ENCODE results near the gene GLIPR1L2. TPM values are rescaled to one million over a fixed set of nuclear protein-coding genes. Genes with fewer than 3 reads are reported as not detected.

The GLIPR1L2 gene
- total RNA-seq, 2 experiments from 2014 or later, result 0.44 to 0.56 TPM

DNA sequence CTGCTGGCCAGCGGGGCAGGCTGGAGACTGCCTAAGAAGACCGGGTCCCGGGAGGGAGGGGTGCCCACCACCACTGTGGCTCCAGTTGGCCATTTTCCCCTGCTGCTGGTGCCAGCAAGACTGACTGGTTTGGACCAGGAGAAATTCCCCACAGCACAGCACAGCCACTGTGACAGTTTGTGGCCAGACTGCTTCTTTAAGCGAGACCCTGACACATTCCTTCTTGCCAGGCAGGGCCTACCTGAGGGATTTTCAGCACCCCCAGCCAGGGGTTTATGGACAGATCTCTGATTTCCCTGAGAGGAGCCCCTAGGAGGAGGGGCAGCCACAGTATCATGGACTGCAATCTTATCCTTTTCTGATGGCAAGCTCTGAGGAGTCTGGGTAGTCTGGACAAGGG is 40.9 kb upstream of the GLIPR1L2 start:
- POLR2A ChIA-PET, result no interaction called here
- Mint-ChIP-seq H3K27me3 (peaks cover 4% of the 10 kb centered on the region), H3K4me1 (ENCODE audit: low read depth) (no peaks in the 10 kb centered on the region), H3K9me3 (peaks cover under 1% of the 10 kb centered on the region), H3K27ac (no peak overlapping the region), H3K36me3 (ENCODE audit: low read depth) (peaks cover 3% of the 10 kb centered on the region), H3K4me3 (no peak overlapping the region)
- ATAC-seq (ENCODE audit: poor library complexity), result no peak
- no peak for DNase-seq
- Histone ChIP-seq H3K4me1 (ENCODE audit: insufficient read depth, low read length) (no peaks in the 10 kb centered on the region), H3K9me3 (ENCODE audit: control insufficient read depth in 1 of 2, insufficient read depth in 1 of 2, low read length in 2 of 2) (no peaks in the 10 kb centered on the region), H3K36me3 (ENCODE audit: insufficient read depth, low read length) (no peaks in the 10 kb centered on the region), H3K27me3 (ENCODE audit: control insufficient read depth in 1 of 2, insufficient read depth in 2 of 2, low read length in 2 of 2) (no peaks in the 10 kb centered on the region), H3K4me3 (ENCODE audit: low read length) (no peak overlapping the region), H3K27ac (ENCODE audit: low read depth in 1 of 2, low read length in 2 of 2) (no peak overlapping the region)
- TF ChIP-seq, protein P1, sequence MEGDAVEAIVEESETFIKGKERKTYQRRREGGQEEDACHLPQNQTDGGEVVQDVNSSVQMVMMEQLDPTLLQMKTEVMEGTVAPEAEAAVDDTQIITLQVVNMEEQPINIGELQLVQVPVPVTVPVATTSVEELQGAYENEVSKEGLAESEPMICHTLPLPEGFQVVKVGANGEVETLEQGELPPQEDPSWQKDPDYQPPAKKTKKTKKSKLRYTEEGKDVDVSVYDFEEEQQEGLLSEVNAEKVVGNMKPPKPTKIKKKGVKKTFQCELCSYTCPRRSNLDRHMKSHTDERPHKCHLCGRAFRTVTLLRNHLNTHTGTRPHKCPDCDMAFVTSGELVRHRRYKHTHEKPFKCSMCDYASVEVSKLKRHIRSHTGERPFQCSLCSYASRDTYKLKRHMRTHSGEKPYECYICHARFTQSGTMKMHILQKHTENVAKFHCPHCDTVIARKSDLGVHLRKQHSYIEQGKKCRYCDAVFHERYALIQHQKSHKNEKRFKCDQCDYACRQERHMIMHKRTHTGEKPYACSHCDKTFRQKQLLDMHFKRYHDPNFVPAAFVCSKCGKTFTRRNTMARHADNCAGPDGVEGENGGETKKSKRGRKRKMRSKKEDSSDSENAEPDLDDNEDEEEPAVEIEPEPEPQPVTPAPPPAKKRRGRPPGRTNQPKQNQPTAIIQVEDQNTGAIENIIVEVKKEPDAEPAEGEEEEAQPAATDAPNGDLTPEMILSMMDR (IDR thresholded peaks at IDR 0.05), result no peak
- intact Hi-C loops (cut with DNase I, micrococcal nuclease), result no loop called here
- CTCF ChIA-PET, result no interaction called here

DNA sequence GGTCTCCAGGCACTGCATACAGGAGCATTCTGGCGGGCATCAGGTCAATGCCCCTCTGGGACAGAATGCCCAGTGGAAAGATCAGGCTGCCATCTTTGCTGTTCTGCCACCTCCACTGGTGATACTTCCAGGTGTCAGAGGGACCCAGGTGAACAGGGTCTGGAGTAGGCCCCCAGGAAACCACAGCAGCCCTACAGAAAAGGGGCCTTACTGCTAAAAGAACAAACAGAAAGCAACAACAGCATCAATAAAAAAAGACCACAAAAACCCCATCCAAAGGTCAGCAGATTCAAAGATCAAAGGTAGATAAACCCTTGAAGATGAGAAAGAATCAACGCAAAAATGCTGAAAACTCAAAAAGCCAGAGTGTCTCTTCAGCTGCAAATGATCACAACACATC is 40.5 kb upstream of the GLIPR1L2 start:
- Mint-ChIP-seq H3K27ac (no peak overlapping the region), H3K9me3 (peaks cover 3% of the 10 kb centered on the region), H3K36me3 (ENCODE audit: low read depth) (peaks cover 3% of the 10 kb centered on the region), H3K27me3 (peaks cover 4% of the 10 kb centered on the region), H3K4me1 (ENCODE audit: low read depth) (no peaks in the 10 kb centered on the region), H3K4me3 (no peak overlapping the region)
- no peaks in the 10 kb centered on the region for H3K36me3 ChIP-seq (ENCODE audit: insufficient read depth, low read length)
- intact Hi-C loops (cut with DNase I, micrococcal nuclease), result no loop called here
- no peak for ATAC-seq (ENCODE audit: poor library complexity)
- DNase-seq, result no peak
- no peak overlapping the region for H3K4me3 ChIP-seq (ENCODE audit: low read length)
- no peak overlapping the region for H3K27ac ChIP-seq (ENCODE audit: low read depth in 1 of 2, low read length in 2 of 2)
- H3K27me3 ChIP-seq (ENCODE audit: control insufficient read depth in 1 of 2, insufficient read depth in 2 of 2, low read length in 2 of 2), result no peaks in the 10 kb centered on the region
- no peaks in the 10 kb centered on the region for H3K9me3 ChIP-seq (ENCODE audit: control insufficient read depth in 1 of 2, insufficient read depth in 1 of 2, low read length in 2 of 2)
- POLR2A ChIA-PET, result no interaction called here
- H3K4me1 ChIP-seq (ENCODE audit: insufficient read depth, low read length), result no peaks in the 10 kb centered on the region
- CTCF ChIA-PET, result interaction anchor here (0.5 kb wide), 1 partner anchor 48 kb away, joined by 3 read pairs; no protein-coding TSS in a partner anchor
- TF ChIP-seq, protein P1 (IDR thresholded peaks at IDR 0.05), result no peak

DNA sequence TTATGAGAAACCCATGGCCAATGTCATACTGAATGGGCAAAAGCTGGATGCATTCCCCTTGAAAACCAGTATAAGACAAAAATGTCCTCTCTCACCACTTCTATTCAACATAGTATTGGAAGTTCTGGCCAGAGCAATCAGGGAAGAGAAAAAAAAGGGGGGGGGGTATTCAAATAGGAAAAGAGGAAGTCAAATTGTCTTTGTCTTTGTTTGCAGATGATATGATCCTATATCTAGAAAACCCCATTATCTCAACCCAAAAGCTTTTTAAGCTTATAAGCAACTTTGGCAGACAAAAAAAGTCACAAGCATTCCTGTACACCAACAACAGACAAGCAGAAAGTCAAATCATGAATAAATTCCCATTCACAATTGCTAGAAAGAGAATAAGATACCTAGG is 36.9 kb upstream of the GLIPR1L2 start:
- no peaks in the 10 kb centered on the region for H3K4me1 ChIP-seq (ENCODE audit: insufficient read depth, low read length)
- H3K27me3 ChIP-seq (ENCODE audit: control insufficient read depth in 1 of 2, insufficient read depth in 2 of 2, low read length in 2 of 2), result no peaks in the 10 kb centered on the region
- no peak overlapping the region for H3K27ac ChIP-seq (ENCODE audit: low read depth in 1 of 2, low read length in 2 of 2)
- peaks cover 3% of the 10 kb centered on the region for H3K36me3 Mint-ChIP-seq (ENCODE audit: low read depth)
- no peaks in the 10 kb centered on the region for H3K9me3 ChIP-seq (ENCODE audit: control insufficient read depth in 1 of 2, insufficient read depth in 1 of 2, low read length in 2 of 2)
- H3K27ac Mint-ChIP-seq, result no peak overlapping the region
- ChIA-PET CTCF (no interaction called here), POLR2A (no interaction called here)
- intact Hi-C loops (cut with DNase I, micrococcal nuclease), result no loop called here
- no peak for DNase-seq
- no peaks in the 10 kb centered on the region for H3K27me3 Mint-ChIP-seq
- no peaks in the 10 kb centered on the region for H3K36me3 ChIP-seq (ENCODE audit: insufficient read depth, low read length)
- no peak overlapping the region for H3K4me3 ChIP-seq (ENCODE audit: low read length)
- H3K4me1 Mint-ChIP-seq (ENCODE audit: low read depth), result no peaks in the 10 kb centered on the region
- no peak overlapping the region for H3K4me3 Mint-ChIP-seq
- H3K9me3 Mint-ChIP-seq, result peaks cover 3% of the 10 kb centered on the region
- no peak for ATAC-seq (ENCODE audit: poor library complexity)
- TF ChIP-seq, protein P1 (IDR thresholded peaks at IDR 0.05), result no peak
